ENCODE results near the gene MYOCD.
"Not testable (repeated sequence)": the region's sequence is repeated elsewhere in the genome, so short reads cannot be mapped to it uniquely, and the experiment has no call there.

The MYOCD gene

DNA sequence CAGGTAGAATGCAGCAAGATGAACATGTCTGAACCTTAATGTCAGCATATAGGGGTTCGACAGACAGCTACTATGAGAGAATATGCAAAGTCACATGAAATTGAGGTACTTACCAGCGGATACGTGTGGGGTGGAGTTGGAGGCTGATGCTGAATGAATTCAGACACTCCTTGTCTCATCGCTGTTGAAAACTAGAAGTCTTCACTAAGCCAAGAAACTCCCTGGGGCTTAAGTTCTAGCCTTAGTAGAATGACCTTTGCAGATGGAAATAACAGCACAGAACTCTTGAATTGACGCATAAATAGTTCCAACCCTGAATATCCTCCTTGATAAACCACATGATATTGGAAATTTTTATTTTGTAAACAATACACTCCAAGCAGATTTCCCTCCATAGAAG is 32.9 kb upstream of the MYOCD start:
- H3K9me2 ChIP-seq (replicated peaks; ENCODE audit: control insufficient read depth, low read length): no peaks in the 10 kb centered on the region
- no peaks in the 10 kb centered on the region for H3K4me1 ChIP-seq (ENCODE audit: control insufficient read depth, low read length)
- no peaks in the 10 kb centered on the region for H3K27me3 ChIP-seq (ENCODE audit: control insufficient read depth, low read length)
- no peak overlapping the region for H3K4me2 ChIP-seq (ENCODE audit: low read length)
- no peak overlapping the region for H3K27ac ChIP-seq (ENCODE audit: low read depth, low read length)
- no peaks in the 10 kb centered on the region for H4K20me1 ChIP-seq (ENCODE audit: control insufficient read depth, insufficient read depth, low read depth, low read length)
- no peak overlapping the region for H3K4me3 ChIP-seq (ENCODE audit: low read length)
- H3K9me3 ChIP-seq (ENCODE audit: control insufficient read depth, insufficient read depth, low read length): no peaks in the 10 kb centered on the region
- no peaks in the 10 kb centered on the region for H3K79me2 ChIP-seq (ENCODE audit: control insufficient read depth, low read length)
- TF ChIP-seq CTCF (IDR thresholded peaks at IDR 0.05; ENCODE audit: low read depth, low read length, poor library complexity, severe bottlenecking) (no peak), EZH2phosphoT487 (IDR thresholded peaks at IDR 0.05; ENCODE audit: borderline replicate concordance, low read length) (no peak)
- no peaks in the 10 kb centered on the region for H3F3A ChIP-seq (ENCODE audit: control insufficient read depth, insufficient read depth)
- no peaks in the 10 kb centered on the region for H3K36me3 ChIP-seq (ENCODE audit: control insufficient read depth, low read length)

DNA sequence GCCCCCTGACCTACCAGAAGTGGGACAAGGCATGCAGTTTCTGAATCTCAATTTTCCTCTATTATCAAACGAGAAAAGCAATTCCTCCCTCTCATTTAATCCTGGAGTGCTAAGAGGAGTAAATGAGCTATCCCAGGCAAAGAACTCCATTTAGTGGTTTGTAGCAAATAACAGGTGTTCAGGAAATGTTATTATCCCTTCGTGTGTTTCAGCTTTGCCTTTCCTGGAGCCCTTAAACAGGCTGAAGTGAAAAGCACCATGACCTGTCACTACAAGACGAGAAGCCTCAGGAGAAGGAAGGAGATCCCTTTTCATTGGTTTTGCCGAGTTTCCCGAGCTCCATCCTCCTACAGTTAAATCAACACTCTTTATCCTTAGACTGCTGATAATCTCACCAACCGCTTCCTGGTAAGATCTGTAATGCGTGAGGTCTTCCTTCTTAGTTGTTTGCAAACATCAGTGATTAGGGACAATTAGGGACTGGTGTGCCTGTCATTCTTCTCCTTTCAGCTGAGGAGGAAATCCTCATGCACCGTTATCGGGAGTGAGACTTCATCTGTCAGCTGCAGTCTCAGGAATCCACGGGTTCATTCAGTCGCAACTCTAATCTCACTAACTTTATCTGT is 30.8 kb upstream of the MYOCD start:
- TF ChIP-seq CTCF (IDR thresholded peaks at IDR 0.05; ENCODE audit: low read depth, low read length, poor library complexity, severe bottlenecking) (no peak), EZH2phosphoT487 (IDR thresholded peaks at IDR 0.05; ENCODE audit: borderline replicate concordance, low read length) (no peak)
- H3K4me3 ChIP-seq (ENCODE audit: low read length): no peak overlapping the region
- H3K9me3 ChIP-seq (ENCODE audit: control insufficient read depth, insufficient read depth, low read length): no peaks in the 10 kb centered on the region

DNA sequence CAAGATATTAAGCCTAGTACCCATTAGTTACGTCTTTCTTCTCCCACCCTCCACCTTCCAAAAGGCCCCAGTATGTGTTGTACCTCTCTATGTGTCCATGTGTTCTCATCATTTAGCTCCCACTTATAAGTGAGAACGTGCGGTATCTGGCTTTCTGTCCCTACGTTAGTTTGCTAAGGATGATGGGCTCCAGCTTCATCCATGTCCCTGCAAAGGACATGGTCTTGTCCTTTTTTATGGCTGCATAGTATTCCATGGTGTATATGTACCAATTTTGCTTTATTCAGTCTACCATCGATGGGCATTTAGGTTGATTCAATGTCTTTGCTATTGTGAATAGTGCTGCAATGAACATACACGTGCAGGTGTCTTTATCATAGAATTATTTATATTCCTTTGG is 29.7 kb upstream of the MYOCD start:
- not testable (repeated sequence) for H3K27ac ChIP-seq (ENCODE audit: low read depth, low read length); H3K9me2 ChIP-seq (replicated peaks; ENCODE audit: control insufficient read depth, low read length); H3K27me3 ChIP-seq (ENCODE audit: control insufficient read depth, low read length); H3K4me1 ChIP-seq (ENCODE audit: control insufficient read depth, low read length); H4K20me1 ChIP-seq (ENCODE audit: control insufficient read depth, insufficient read depth, low read depth, low read length); H3K9me3 ChIP-seq (ENCODE audit: control insufficient read depth, insufficient read depth, low read length); H3K4me3 ChIP-seq (ENCODE audit: low read length); H3K36me3 ChIP-seq (ENCODE audit: control insufficient read depth, low read length); H3F3A ChIP-seq (ENCODE audit: control insufficient read depth, insufficient read depth); H3K4me2 ChIP-seq (ENCODE audit: low read length); H3K79me2 ChIP-seq (ENCODE audit: control insufficient read depth, low read length)

More for the DNA sequence above, 30.8 kb upstream of the MYOCD start:
- Histone ChIP-seq H3F3A (ENCODE audit: control insufficient read depth, insufficient read depth) (no peaks in the 10 kb centered on the region), H3K4me1 (ENCODE audit: control insufficient read depth, low read length) (no peaks in the 10 kb centered on the region), H3K79me2 (ENCODE audit: control insufficient read depth, low read length) (no peaks in the 10 kb centered on the region), H3K27ac (ENCODE audit: low read depth, low read length) (no peak overlapping the region), H3K4me2 (ENCODE audit: low read length) (no peak overlapping the region), H3K36me3 (ENCODE audit: control insufficient read depth, low read length) (no peaks in the 10 kb centered on the region), H3K27me3 (ENCODE audit: control insufficient read depth, low read length) (no peaks in the 10 kb centered on the region), H3K9me2 (replicated peaks; ENCODE audit: control insufficient read depth, low read length) (no peaks in the 10 kb centered on the region), H4K20me1 (ENCODE audit: control insufficient read depth, insufficient read depth, low read depth, low read length) (no peaks in the 10 kb centered on the region)

DNA sequence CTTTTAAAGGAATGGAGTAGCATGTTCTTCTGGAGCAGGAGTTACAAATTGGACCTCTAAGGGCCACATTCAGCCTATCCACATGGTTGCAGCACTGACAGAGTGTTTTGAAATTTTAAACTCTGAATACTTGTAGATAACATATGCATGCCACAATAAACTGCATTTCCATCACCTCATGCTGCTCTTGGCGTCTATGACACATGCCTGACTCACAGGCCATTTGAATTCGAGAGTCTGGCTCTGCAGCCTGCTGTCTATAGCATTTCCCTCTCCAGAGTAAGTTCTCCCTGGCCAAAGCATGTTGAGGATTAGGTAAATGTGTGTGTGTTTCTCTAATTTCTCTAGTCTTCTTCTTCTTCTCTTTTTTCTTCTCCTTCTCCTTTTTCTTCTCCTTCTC is 28.7 kb upstream of the MYOCD start:
- H3K27ac ChIP-seq (ENCODE audit: low read depth, low read length): no peak overlapping the region
- H3K27me3 ChIP-seq (ENCODE audit: control insufficient read depth, low read length): no peaks in the 10 kb centered on the region
- no peaks in the 10 kb centered on the region for H3K4me1 ChIP-seq (ENCODE audit: control insufficient read depth, low read length)
- H3F3A ChIP-seq (ENCODE audit: control insufficient read depth, insufficient read depth): no peaks in the 10 kb centered on the region
- no peaks in the 10 kb centered on the region for H3K36me3 ChIP-seq (ENCODE audit: control insufficient read depth, low read length)
- no peaks in the 10 kb centered on the region for H3K9me3 ChIP-seq (ENCODE audit: control insufficient read depth, insufficient read depth, low read length)
- H3K4me2 ChIP-seq (ENCODE audit: low read length): no peak overlapping the region
- H3K9me2 ChIP-seq (replicated peaks; ENCODE audit: control insufficient read depth, low read length): no peaks in the 10 kb centered on the region
- no peaks in the 10 kb centered on the region for H3K79me2 ChIP-seq (ENCODE audit: control insufficient read depth, low read length)
- H3K4me3 ChIP-seq (ENCODE audit: low read length): no peak overlapping the region
- no peaks in the 10 kb centered on the region for H4K20me1 ChIP-seq (ENCODE audit: control insufficient read depth, insufficient read depth, low read depth, low read length)
- TF ChIP-seq EZH2phosphoT487 (IDR thresholded peaks at IDR 0.05; ENCODE audit: borderline replicate concordance, low read length) (no peak), CTCF (IDR thresholded peaks at IDR 0.05; ENCODE audit: low read depth, low read length, poor library complexity, severe bottlenecking) (no peak)
